Retinal pigment epithelial cell (primary cell): ENCODE data around the gene GNG4.
"Not testable (repeated sequence)": the region's sequence is repeated elsewhere in the genome, so short reads cannot be mapped to it uniquely, and the experiment has no call there.

Source experiments
- DNase-seq: peaks from one replicate; pipeline ENCODE4 v3.0.0-alpha.2; 2010; ENCODE audit warnings: low read depth
- H3K4me3 ChIP-seq: 2 replicates; pipeline ENCODE4 v1.5.1; 2011; ENCODE audit warnings: mild to moderate bottlenecking, low read length, control low read depth, moderate library complexity
- CTCF ChIP-seq: conservative IDR thresholded peaks from 2 replicates; pipeline ENCODE4 v1.5.1; 2011; ENCODE audit warnings: low read depth, low read length, control low read depth, inconsistent platforms

Gene GNG4

DNA sequence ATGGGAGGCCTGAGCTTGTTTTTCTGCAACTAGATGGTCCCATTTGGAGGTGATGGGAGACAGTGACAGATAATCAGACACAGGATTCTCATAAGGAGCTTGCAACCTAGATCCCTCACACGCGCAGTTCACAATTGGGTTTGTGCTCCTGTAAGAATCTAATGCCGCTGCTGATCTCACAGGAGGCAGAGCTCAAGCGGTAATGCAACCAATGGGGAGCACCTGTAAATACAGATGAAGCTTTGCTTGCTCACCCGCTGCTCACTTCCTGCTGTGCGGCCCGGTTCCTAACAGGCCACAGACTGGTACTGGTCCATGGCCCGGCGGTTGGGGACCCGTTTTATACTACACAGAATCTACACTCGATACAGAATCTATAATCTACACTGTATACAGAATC lies 92.8 kb downstream of the GNG4 start:
- no peak for DNase-seq
- no peak for TF ChIP-seq CTCF
- H3K4me3 ChIP-seq = no peak overlapping the region

- peak; percentile 44 for DNase-seq
- TF ChIP-seq CTCF = no peak
- H3K4me3 ChIP-seq = no peak overlapping the region
Observed at GRCh38 chr1:235553112-235553551, 96.5 kb downstream of the GNG4 start.

GRCh38 chr1:235552146-235552716 lies 97.4 kb downstream of the GNG4 start:
- DNase-seq = no peak
- TF ChIP-seq CTCF = no peak
- no peak overlapping the region for H3K4me3 ChIP-seq

GRCh38 chr1:235549351-235550139 lies 100.0 kb downstream of the GNG4 start:
- H3K4me3 ChIP-seq = no peak overlapping the region
- no peak for TF ChIP-seq CTCF
- no peak for DNase-seq

GRCh38 chr1:235546369-235547155 lies 103.0 kb downstream of the GNG4 start:
- not testable (repeated sequence) for H3K4me3 ChIP-seq, DNase-seq

- no peak for DNase-seq
- TF ChIP-seq CTCF = no peak
Observed at GRCh38 chr1:235545292-235545930, 104.2 kb downstream of the GNG4 start.

DNA sequence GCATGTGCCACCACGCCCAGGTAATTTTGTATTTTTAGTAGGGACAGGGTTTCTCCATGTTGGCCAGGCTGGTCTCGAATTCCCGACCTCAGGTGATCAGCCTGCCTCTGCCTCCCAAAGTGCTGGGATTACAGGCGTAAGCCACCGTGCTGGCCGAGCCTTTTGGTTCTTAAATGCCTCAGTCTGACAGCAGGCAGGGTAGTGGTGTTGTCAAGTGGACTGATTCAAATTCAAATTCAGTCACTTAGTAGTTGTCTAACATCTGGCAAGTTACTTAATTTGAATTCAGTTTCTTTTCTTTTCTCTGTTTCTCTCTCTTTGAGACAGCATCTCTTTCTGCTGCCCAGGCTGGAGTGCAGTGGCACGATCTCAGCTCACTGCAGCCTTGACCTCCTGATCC lies 106.7 kb downstream of the GNG4 start:
- not testable (repeated sequence) for H3K4me3 ChIP-seq, DNase-seq

More at GRCh38 chr1:235545292-235545930, 104.2 kb downstream of the GNG4 start:
- no peak overlapping the region for H3K4me3 ChIP-seq
